ENCODE results near the gene GLCE. TPM values are rescaled to one million over a fixed set of nuclear protein-coding genes. Genes with fewer than 3 reads are reported as not detected.
"Not testable (repeated sequence)": the region's sequence is repeated elsewhere in the genome, so short reads cannot be mapped to it uniquely, and the experiment has no call there.

Gene GLCE
- total and polyA plus RNA-seq, 4 donors = 6.8 to 26.3 (median 13.7) TPM

DNA sequence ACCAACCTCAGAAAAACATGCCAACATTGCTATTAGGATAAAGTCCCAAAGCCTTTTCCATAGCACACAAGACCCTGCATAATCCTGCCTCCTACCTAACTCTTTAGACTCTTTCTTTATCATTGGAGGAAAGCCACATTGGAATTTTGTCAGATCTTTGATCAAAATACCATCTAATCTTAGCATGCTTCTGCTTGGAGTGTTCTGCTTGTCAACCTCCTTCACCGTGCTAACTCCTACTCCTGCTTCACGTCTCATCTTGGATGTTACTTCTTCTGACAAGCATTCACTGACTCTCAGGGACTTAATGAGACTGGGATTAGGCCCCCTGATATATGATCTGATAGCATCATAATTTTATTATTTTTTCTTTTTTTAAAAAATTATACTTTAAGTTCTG, 7.4 kb upstream of the GLCE start:
- no peaks in the 10 kb centered on the region for H3K4me1 ChIP-seq (ENCODE audit: control insufficient read depth in 4 of 4, insufficient read depth in 4 of 4, low read length in 3 of 4)
- no peak overlapping the region for H3K9ac ChIP-seq (ENCODE audit: low read depth in 1 of 2, low read length in 2 of 2)
- H3K36me3 ChIP-seq (ENCODE audit: control insufficient read depth in 4 of 4, insufficient read depth in 3 of 4, low read depth in 1 of 4, low read length in 3 of 4) = no peaks in the 10 kb centered on the region
- no peak for DNase-seq (ENCODE audit: low spot score)
- no peaks in the 10 kb centered on the region for H3K27me3 ChIP-seq (ENCODE audit: control insufficient read depth in 4 of 4, insufficient read depth in 4 of 4, low read length in 3 of 4)
- WGBS = 96% methylated on average over 2 of the region's 2 CpGs
- no peak overlapping the region for H3K4me3 ChIP-seq (ENCODE audit: low read depth in 1 of 3, low read length in 3 of 3)
- no peak overlapping the region for H3K27ac ChIP-seq (ENCODE audit: low read depth in 1 of 2, low read length in 2 of 2)
- H3K9me3 ChIP-seq (ENCODE audit: control insufficient read depth in 4 of 4, low read length in 3 of 4) = no peaks in the 10 kb centered on the region
- no peak for TF ChIP-seq FOXA2 (IDR thresholded peaks at IDR 0.05)

DNA sequence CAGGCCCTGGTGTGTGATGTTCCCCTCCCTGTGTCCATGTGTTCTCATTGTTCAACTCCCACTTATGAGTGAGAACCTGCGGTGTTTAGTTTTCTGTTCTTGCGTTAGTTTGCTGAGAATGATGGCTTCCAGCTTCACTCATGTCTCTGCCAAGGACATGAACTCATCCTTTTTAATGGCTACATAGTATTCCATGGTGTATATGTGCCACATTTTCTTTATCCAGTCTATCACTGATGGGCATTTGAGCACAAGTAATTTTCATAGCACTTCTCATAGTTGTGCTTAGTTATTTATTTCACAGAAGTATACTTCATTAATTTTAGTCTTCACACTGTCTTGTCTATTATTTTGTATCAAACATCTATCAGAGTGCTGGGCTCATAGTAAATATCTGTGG, 6.8 kb upstream of the GLCE start:
- 98% methylated on average over 2 of the region's 2 CpGs for WGBS
- H3K27ac ChIP-seq (ENCODE audit: low read depth in 1 of 2, low read length in 2 of 2); DNase-seq (ENCODE audit: low spot score); H3K9ac ChIP-seq (ENCODE audit: low read depth in 1 of 2, low read length in 2 of 2); H3K36me3 ChIP-seq (ENCODE audit: control insufficient read depth in 4 of 4, insufficient read depth in 3 of 4, low read depth in 1 of 4, low read length in 3 of 4); H3K27me3 ChIP-seq (ENCODE audit: control insufficient read depth in 4 of 4, insufficient read depth in 4 of 4, low read length in 3 of 4); H3K4me1 ChIP-seq (ENCODE audit: control insufficient read depth in 4 of 4, insufficient read depth in 4 of 4, low read length in 3 of 4); H3K9me3 ChIP-seq (ENCODE audit: control insufficient read depth in 4 of 4, low read length in 3 of 4); H3K4me3 ChIP-seq (ENCODE audit: low read depth in 1 of 3, low read length in 3 of 3): not testable (repeated sequence)

DNA sequence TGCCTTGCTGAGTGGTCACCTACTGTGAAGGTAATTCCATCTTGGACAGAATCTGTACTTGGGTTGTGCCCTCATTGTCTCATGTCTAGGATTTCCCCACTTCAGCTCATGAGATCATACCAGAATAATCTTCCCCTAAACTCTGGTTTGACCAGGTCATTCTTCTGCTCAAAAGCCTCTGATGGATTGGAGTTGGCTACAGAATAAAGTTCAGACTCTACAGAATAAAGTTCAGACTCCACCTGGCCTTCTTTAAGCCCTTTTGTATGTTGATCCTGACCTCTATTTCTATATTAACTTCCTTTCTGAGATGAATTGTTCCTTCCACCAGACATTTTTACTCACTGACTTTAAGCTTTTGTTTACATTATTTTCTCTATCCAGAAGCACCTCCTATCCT, 6.4 kb upstream of the GLCE start:
- H3K36me3 ChIP-seq (ENCODE audit: control insufficient read depth in 4 of 4, insufficient read depth in 3 of 4, low read depth in 1 of 4, low read length in 3 of 4) = no peaks in the 10 kb centered on the region
- H3K27me3 ChIP-seq (ENCODE audit: control insufficient read depth in 4 of 4, insufficient read depth in 4 of 4, low read length in 3 of 4) = no peaks in the 10 kb centered on the region
- H3K9me3 ChIP-seq (ENCODE audit: control insufficient read depth in 4 of 4, low read length in 3 of 4) = no peaks in the 10 kb centered on the region
- no peak overlapping the region for H3K9ac ChIP-seq (ENCODE audit: low read depth in 1 of 2, low read length in 2 of 2)
- H3K27ac ChIP-seq (ENCODE audit: low read depth in 1 of 2, low read length in 2 of 2) = no peak overlapping the region
- DNase-seq (ENCODE audit: low spot score) = no peak
- H3K4me3 ChIP-seq (ENCODE audit: low read depth in 1 of 3, low read length in 3 of 3) = no peak overlapping the region
- no peaks in the 10 kb centered on the region for H3K4me1 ChIP-seq (ENCODE audit: control insufficient read depth in 4 of 4, insufficient read depth in 4 of 4, low read length in 3 of 4)
- TF ChIP-seq HNF4G (IDR thresholded peaks at IDR 0.05) = no peak
- no peak for TF ChIP-seq FOXA2 (IDR thresholded peaks at IDR 0.05)
- no peak for TF ChIP-seq HNF4A (conservative IDR thresholded peaks at IDR 0.05)
- TF ChIP-seq JUND (IDR thresholded peaks at IDR 0.05) = no peak
- TF ChIP-seq, protein P1, sequence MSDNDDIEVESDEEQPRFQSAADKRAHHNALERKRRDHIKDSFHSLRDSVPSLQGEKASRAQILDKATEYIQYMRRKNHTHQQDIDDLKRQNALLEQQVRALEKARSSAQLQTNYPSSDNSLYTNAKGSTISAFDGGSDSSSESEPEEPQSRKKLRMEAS (IDR thresholded peaks at IDR 0.05) = no peak
- TF ChIP-seq RXRA (IDR thresholded peaks at IDR 0.05) = no peak
- TF ChIP-seq NR2F2 (IDR thresholded peaks at IDR 0.05) = no peak
- TF ChIP-seq FOXA1 (IDR thresholded peaks at IDR 0.05) = no peak
- TF ChIP-seq, protein P2, sequence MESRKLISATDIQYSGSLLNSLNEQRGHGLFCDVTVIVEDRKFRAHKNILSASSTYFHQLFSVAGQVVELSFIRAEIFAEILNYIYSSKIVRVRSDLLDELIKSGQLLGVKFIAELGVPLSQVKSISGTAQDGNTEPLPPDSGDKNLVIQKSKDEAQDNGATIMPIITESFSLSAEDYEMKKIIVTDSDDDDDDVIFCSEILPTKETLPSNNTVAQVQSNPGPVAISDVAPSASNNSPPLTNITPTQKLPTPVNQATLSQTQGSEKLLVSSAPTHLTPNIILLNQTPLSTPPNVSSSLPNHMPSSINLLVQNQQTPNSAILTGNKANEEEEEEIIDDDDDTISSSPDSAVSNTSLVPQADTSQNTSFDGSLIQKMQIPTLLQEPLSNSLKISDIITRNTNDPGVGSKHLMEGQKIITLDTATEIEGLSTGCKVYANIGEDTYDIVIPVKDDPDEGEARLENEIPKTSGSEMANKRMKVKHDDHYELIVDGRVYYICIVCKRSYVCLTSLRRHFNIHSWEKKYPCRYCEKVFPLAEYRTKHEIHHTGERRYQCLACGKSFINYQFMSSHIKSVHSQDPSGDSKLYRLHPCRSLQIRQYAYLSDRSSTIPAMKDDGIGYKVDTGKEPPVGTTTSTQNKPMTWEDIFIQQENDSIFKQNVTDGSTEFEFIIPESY (IDR thresholded peaks at IDR 0.05) = no peak
- TF ChIP-seq GABPA (IDR thresholded peaks at IDR 0.05 in 1 of 2, conservative IDR thresholded peaks at IDR 0.05 in 1 of 2) = no peak
- TF ChIP-seq EGR1 (IDR thresholded peaks at IDR 0.05; ENCODE audit: low read depth in 2 of 2) = no peak
- TF ChIP-seq SP1 (IDR thresholded peaks at IDR 0.05) = no peak
- no peak for TF ChIP-seq TAF1 (conservative IDR thresholded peaks at IDR 0.05)
- TF ChIP-seq, protein P3, sequence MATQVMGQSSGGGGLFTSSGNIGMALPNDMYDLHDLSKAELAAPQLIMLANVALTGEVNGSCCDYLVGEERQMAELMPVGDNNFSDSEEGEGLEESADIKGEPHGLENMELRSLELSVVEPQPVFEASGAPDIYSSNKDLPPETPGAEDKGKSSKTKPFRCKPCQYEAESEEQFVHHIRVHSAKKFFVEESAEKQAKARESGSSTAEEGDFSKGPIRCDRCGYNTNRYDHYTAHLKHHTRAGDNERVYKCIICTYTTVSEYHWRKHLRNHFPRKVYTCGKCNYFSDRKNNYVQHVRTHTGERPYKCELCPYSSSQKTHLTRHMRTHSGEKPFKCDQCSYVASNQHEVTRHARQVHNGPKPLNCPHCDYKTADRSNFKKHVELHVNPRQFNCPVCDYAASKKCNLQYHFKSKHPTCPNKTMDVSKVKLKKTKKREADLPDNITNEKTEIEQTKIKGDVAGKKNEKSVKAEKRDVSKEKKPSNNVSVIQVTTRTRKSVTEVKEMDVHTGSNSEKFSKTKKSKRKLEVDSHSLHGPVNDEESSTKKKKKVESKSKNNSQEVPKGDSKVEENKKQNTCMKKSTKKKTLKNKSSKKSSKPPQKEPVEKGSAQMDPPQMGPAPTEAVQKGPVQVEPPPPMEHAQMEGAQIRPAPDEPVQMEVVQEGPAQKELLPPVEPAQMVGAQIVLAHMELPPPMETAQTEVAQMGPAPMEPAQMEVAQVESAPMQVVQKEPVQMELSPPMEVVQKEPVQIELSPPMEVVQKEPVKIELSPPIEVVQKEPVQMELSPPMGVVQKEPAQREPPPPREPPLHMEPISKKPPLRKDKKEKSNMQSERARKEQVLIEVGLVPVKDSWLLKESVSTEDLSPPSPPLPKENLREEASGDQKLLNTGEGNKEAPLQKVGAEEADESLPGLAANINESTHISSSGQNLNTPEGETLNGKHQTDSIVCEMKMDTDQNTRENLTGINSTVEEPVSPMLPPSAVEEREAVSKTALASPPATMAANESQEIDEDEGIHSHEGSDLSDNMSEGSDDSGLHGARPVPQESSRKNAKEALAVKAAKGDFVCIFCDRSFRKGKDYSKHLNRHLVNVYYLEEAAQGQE (IDR thresholded peaks at IDR 0.05) = no peak
- no peak for TF ChIP-seq YY1 (IDR thresholded peaks at IDR 0.05)
- TF ChIP-seq, protein P4, sequence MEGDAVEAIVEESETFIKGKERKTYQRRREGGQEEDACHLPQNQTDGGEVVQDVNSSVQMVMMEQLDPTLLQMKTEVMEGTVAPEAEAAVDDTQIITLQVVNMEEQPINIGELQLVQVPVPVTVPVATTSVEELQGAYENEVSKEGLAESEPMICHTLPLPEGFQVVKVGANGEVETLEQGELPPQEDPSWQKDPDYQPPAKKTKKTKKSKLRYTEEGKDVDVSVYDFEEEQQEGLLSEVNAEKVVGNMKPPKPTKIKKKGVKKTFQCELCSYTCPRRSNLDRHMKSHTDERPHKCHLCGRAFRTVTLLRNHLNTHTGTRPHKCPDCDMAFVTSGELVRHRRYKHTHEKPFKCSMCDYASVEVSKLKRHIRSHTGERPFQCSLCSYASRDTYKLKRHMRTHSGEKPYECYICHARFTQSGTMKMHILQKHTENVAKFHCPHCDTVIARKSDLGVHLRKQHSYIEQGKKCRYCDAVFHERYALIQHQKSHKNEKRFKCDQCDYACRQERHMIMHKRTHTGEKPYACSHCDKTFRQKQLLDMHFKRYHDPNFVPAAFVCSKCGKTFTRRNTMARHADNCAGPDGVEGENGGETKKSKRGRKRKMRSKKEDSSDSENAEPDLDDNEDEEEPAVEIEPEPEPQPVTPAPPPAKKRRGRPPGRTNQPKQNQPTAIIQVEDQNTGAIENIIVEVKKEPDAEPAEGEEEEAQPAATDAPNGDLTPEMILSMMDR (IDR thresholded peaks at IDR 0.05; ENCODE audit: low read depth, low read length, missing input control) = no peak
- TF ChIP-seq, protein P5, sequence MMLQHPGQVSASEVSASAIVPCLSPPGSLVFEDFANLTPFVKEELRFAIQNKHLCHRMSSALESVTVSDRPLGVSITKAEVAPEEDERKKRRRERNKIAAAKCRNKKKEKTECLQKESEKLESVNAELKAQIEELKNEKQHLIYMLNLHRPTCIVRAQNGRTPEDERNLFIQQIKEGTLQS (IDR thresholded peaks at IDR 0.05) = no peak
- no peak for TF ChIP-seq RAD21 (IDR thresholded peaks at IDR 0.05)

Measured in liver (tissue), 9 donors.